DMS53 treated with DMSO at 0.1 percent for 48 hours (cell line): ENCODE measurements around the gene MINPP1.
A peak's percentile ranks its signal among the peaks of the same experiment; 100 is the strongest.
"Not testable (repeated sequence)": the region's sequence is repeated elsewhere in the genome, so short reads cannot be mapped to it uniquely, and the experiment has no call there.

ENCODE experiments used
- DNase-seq: peaks from one replicate; lab custom pipeline; 2025; ENCODE audit not compliant: unreplicated experiment; lab: John Stamatoyannopoulos, UW

The MINPP1 gene, protein sequence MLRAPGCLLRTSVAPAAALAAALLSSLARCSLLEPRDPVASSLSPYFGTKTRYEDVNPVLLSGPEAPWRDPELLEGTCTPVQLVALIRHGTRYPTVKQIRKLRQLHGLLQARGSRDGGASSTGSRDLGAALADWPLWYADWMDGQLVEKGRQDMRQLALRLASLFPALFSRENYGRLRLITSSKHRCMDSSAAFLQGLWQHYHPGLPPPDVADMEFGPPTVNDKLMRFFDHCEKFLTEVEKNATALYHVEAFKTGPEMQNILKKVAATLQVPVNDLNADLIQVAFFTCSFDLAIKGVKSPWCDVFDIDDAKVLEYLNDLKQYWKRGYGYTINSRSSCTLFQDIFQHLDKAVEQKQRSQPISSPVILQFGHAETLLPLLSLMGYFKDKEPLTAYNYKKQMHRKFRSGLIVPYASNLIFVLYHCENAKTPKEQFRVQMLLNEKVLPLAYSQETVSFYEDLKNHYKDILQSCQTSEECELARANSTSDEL

DNA sequence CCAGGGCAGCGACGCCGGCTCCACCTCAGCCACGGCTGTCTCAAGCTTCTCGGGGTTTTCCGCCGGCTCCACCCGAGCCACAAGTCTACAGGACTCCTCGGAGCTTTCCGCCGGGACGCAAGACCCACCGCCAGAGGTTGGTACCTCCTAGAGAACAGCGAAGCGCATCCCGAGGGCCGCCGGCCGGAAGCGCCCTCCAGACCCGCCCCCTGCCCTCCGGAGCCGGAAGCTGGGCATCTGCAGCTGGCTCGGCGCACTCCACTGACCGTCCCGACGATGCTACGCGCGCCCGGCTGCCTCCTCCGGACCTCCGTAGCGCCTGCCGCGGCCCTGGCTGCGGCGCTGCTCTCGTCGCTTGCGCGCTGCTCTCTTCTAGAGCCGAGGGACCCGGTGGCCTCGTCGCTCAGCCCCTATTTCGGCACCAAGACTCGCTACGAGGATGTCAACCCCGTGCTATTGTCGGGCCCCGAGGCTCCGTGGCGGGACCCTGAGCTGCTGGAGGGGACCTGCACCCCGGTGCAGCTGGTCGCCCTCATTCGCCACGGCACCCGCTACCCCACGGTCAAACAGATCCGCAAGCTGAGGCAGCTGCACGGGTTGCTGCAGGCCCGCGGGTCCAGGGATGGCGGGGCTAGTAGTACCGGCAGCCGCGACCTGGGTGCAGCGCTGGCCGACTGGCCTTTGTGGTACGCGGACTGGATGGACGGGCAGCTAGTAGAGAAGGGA is at the start of gene MINPP1:
Gene MINPP1 (plus strand): TSS at position 254 of the 726 bp plus-strand sequence. CDS start 23 bp downstream, at position 277.
- DNase-seq, result peak; percentile 71

DNA sequence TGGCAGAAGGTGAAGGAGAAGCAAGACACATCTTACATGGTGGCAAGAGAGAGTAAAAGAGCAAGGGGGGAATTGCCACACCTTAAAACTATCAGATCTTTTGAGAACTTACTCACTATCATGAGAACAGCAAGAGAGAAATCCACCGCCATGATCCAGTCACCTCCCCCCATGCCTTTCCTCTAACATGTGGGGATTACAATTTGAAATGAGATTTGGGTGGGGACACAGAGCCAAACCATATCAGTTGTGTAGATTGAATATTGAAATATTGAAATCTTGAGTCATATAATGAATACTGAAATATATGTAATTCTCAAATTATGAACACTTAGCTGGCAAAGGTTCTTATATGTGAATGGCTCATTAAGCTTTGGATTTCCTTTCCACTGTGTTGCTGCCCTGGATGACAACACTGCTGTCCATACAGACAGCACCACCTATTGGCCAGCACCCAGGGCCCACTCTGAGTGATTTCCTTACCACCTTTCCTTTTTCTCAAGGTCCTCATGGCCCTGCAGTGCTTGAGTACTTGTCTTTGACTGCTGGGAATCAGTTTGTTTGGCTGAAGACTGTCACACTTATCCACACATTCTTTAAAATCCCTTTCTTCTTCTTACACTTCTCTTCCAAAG is 48.0 kb upstream of the MINPP1 start:
- not testable (repeated sequence) for DNase-seq

DNA sequence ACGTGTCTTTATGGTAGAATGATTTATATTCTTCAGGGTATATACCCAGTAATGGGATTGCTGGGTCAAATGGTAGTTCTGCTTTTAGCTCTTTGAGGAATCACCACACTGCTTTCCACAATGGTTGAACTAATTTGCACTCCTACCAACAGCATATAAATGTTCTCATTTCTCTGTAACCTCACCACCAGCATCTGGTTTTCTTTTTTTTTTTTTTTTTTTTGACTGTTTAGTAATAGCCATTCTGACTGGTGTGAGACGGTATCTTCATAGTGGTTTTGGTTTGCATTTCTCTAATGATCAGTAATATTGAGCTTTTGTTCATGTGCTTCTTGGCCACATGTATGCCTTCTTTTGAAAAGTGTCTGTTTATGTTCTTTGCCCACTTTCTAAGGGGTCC is 42.9 kb upstream of the MINPP1 start:
- not testable (repeated sequence) for DNase-seq

DNA sequence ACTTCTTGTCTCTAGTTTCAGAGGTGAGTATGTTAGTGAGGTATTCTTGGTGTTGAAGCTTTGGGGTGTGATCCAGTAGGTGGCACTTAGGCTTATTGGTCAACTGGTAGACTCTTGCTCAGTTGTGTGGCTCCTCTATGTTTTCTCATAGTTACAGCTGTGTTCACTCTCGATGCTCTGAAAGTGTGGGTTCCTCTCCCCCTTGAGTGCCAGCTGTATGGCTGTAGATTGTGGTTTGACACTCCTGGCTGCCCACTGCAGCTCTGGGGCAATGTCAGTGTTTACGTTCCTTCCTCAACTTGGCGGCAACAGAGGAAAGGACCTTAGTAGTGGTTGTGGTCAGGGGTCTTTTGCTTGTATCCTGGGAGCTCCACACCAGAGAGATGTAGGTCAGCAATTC is 37.8 kb upstream of the MINPP1 start:
- not testable (repeated sequence) for DNase-seq

DNA sequence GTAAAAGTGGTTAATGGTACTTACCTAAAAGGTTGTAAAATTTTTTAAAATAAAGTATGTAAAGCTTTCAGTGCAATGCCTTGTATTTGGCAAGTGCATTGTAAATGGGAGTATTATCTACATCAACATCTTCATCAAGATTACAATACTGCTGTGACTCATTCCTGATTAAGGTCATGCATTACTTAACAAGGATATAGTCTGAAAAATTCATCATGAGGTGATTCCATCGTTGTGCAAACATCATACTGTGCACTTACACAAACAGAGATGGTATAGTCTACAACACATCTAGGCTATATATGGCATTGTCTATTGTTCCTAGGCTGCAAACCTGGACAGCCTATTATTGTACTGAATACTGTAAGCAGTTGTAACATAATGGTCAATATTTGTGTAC is 16.0 kb upstream of the MINPP1 start:
- DNase-seq, result peak; percentile 62

DNA sequence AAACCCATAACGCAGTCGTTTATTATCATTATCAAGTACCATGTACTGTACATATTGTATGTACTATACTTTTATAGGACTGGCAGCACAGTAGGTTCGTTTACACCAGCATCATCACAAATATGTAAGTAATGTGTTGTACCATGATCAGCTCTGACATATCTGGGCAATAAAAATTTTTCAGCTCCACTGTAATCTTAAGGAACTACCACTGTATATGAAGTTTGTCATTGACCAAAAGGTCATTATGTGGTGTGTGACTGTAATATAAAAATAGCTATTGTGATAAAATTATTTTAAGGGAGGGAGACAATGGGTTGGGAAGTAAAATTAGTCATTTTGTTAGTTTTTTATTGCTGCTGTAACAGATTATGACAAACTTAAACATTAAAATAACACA is 14.4 kb upstream of the MINPP1 start:
- DNase-seq, result not testable (repeated sequence)

DNA sequence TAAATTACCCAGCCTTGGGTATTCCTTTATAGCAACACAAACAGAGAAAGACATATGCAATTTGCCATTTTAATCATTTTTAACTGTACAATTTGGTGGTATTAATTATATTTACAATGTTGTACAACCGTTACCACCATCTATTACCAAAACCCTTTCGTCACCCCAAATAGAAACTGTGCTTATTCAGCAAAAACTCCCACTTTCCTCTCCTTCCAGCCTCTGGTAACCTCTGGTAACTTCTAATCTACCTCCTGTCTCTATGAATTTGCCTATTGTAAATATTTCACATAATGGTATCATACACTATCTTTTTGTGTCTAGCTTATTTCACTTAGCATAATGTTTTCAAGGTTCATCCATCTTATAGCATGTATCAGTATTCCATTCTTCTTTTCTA is 12.2 kb upstream of the MINPP1 start:
- not testable (repeated sequence) for DNase-seq

DNA sequence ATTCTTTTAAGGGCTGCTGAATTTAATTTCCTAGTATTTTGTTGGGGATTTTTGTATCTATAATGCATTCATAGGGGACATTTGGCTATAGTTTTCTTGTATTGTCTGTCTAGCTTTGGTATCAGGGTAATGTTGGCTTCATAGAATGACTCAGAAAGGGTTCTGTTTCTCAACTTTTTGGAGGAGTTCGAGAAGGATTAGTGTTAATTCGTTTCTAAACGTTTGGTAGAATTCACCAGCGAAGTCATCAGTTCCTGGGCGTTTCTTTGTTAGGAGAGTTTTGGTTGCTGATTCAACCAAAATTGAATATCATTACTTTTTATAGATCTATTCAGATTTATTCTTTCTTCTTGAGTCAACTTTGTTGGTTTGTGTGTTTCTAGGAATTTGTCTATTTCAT is 9.2 kb upstream of the MINPP1 start:
- not testable (repeated sequence) for DNase-seq

DNA sequence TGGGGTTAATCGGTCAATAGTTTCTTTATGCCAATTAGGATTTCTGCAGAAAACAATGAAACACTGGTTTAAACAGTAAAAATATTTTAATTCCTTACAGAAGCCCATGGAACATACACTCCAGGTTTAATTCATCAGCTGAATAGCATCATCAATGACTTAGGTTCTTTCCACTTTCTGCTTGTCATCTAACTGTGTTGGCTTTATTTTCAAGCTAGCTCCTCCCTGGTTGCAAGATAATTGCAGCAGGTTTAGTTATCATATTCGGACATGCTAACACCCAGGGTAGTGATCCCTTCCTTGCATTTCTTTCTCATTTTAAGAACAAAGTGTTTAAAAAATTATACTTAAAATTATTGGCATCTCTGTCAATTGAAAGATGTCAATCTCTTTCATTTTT is 7.3 kb upstream of the MINPP1 start:
- not testable (repeated sequence) for DNase-seq

DNA sequence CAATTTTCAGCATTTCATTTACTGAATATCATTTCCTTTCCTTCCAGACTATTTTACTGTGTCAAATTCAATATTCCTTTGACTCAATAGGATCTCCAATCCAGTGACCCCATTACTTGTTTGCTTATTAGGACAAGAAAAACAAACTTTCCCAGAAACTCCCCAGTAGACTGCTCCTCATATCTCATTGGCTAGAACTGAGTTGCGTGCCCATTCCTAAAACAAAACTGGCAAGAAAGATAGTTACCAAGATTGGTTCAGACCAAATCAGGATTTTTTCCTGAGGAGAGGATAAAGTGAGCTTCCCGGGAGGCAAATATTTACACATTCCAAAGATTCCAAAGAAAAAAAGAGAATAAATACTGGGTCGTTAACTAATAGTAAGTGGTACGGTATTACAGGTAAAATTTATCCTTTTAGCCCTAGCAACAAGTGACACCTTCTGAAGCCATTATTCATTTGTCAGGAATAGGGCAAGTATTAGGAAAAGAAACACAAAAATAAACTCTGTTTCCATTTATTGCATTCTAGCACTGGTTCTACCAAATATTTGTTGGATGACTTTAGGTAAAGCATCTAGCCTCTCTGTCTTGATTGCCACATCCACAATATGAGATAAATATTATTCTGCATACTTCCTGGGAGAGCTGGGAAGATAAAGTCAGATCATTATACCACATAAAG is 6.4 kb upstream of the MINPP1 start:
- not testable (repeated sequence) for DNase-seq

DNA sequence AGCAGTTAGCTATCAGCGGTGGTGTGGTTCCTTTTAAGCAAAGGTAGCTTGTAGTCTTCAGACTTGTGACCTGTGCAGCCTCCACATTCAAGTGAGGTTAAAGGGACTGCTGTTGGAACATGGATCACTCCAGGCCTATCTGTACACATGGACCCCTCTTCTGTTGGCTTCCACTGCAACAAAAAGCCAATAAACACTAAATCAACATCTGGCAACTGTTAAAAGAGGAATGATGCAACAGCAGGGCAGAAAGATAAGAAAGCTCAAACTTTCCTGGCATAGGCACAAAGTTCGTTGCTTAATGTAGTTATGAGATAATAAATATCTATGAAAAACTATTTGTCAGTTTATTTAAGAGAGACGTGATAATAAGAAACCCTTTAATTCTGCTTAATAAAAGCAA is 4.0 kb upstream of the MINPP1 start:
- DNase-seq, result no peak

DNA sequence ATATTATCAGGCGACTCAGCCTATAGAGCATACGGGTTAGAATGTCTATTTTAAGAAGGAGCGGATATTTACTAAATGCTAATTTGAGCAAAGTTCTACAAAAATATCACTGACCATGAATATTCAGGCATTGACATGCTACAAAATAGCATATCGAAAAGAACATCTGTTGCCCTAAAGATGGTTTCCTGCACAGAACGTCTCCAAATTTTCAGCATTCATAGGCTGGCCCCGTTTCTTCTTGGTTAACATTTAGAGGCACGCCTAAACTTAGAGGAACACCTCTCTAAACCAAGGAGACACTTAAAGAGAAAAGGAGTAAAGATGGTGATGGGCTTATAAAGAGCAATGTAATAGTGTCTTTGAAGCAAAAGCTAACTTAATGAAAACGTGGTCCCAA is 1.3 kb upstream of the MINPP1 start:
- no peak for DNase-seq

DNA sequence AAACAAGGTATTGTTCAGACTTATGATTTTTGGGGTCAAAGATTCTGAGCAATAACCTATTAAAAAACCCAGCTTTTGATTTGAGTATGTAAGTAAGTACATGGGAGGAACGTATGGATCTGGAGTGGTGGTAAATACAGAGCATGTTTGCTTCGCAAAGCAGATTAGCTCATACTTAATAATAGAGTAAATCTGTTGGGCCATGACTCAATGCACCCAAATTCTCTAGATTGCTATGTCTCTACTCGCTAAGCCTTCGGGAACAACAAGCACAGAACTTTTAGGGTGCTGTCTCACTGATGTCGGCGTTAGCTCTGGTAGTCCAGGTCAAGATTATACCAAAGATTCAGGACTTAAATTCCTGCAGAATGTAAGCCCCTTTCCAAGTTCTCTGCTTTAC is 807 bp upstream of the MINPP1 start:
- no peak for DNase-seq

DNA sequence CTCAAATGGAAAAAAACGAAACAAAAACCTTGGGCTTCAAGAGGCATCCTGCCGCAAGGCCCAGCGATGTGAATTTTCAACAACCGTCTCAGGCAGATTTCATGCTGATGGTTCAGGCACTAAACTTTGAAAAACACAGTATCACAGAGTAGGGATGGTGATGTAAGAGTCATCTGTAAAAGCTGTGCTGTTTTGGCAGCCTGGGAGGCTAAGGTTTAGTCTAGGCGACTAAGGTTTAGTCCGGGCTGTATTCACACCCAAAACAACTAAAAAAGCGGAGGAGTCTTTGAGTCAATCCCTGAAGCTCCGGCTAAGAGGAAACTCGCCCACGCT is 420 bp upstream of the MINPP1 start:
- DNase-seq, result no peak

DNA sequence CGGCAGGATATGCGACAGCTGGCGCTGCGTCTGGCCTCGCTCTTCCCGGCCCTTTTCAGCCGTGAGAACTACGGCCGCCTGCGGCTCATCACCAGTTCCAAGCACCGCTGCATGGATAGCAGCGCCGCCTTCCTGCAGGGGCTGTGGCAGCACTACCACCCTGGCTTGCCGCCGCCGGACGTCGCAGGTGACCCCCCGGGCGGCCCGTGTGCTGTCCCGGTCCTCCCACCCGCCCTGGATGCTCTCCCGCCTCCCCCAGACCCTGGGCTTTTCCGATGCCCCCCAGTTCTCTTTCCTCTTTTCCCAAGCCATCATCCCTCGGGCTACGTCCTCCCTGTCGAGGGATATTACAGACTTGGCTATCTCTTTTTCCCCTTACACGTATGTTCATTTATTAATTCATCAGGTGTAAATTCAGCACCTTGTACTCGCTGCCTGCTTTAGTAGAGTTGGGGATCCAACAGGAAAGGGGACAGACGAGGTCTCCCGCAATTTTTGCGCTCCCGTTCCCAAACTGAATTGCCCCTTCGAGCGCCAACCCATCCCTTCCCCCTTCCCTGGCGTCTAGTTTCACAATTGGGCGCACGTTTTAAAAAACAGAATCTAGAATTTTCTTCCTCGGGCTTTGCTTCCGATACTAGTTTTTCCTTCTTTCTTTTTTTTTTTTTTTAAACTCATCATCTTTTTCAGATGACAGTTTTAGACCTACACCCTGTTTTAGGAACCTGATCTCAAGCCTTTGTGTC is 846 bp downstream of the MINPP1 start:
- peak; percentile 55 for DNase-seq

DNA sequence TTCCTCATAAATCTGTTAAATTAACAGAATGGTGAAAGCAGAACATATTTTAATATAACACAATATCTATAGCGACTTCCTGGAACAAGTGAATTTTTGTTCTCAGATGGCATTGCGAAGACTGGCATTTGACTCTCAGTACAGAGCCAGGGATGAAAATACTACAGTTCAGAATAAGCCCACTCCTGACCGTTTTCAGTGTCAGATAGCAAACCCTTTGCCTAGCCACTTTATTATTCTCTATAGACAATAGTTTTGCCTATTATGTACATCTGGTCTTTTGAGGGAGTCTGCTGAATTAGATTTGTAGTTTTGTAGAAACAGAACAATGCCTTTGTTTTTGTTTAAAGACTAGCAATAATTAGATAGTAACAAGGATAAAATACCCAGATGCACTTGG is 2.3 kb downstream of the MINPP1 start:
- no peak for DNase-seq

DNA sequence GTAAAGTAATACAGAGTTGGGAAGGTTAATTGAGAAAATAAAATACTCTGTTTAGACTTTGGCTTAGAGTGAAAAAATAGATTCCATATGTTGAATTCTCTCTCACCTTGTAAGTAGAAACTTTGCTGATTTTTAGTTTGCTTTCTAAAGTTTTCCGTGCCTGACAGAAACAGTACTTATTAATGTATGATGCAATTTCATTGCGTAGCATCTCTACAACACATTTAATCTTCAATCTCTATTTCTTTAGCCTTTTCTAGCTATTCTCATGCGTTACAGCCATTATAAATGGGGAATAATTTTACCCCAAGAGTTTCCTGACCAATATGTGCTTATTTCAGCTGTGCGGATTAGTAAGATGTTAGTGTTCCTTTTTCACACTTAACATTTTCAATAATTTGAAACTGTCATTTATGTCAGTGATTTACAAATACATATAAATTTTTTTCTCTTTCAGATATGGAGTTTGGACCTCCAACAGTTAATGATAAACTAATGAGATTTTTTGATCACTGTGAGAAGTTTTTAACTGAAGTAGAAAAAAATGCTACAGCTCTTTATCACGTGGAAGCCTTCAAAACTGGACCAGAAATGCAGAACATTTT is 3.3 kb downstream of the MINPP1 start:
- no peak for DNase-seq

DNA sequence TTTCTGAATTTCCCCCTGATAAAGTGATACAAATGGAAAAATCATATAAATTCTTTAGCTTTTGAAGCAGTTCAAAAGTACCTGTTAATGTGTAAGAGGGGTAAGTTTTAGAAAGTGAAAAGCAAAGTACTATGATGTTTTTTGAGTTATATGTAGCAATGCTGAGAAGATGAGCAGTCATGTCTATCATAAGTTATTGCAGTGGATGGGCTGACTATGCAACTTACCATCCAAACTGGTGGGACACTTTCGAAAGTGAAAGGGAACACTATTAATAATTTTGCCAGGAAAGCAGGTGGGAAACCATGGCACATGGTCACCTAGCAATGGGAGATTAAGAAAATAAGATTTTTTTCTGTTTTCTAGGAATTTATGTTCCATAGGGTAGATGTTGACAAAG is 4.1 kb downstream of the MINPP1 start:
- no peak for DNase-seq

DNA sequence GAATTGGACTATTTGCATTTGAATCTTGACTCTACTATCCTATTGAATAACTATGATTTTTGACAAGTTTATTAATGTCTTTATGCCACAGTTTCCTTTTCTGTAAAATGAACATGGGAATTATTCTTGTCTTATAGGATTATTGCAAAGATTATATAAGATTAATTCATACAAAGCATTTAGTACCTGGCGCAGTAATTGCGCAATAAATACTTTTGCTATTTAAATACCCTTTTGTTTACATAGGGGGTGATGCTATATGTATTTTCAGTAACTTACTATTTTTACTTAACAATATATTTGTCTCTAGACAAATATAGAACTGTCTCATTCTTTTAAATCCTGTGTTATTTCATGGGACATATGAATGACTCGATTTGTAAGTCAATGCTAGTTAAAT is 5.3 kb downstream of the MINPP1 start:
- DNase-seq, result no peak

DNA sequence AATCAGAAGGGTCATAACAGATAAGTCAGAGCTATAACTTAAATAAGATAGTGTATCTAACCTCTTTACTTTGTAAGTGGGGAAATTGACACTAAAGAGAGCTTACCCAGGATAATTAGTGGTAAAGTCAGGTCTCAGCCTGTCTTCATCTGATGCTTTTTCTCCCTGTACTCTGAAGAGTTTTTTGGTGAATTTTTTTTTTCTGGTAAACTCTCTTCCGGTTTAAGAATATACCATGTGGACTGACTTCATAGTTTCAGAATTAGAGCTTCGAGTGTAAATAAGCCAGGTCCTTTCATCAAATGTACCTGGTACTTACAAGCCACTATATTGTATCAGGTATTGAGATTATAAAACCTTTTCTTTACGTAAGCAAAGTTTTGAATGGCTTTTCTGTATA is 6.8 kb downstream of the MINPP1 start:
- no peak for DNase-seq
